AG09309 (cell line): Measurements from ENCODE around the gene SCN11A.
"Not testable (repeated sequence)": the region's sequence is repeated elsewhere in the genome, so short reads cannot be mapped to it uniquely, and the experiment has no call there.

Source experiments
- DNase-seq: peaks from one replicate; pipeline ENCODE4 v3.0.0-alpha.2; 2010; ENCODE audit warnings: low read depth
- H3K4me3 ChIP-seq: 2 replicates; pipeline ENCODE4 v1.5.1; 2011; ENCODE audit warnings: mild to moderate bottlenecking, low read depth, low read length, moderate library complexity; ENCODE audit not compliant: control insufficient read depth
- TF ChIP-seq, protein P1 (sequence below): IDR thresholded peaks from 2 replicates; pipeline ENCODE4 v1.5.1; 2011; ENCODE audit warnings: mild to moderate bottlenecking, low read depth, low read length, inconsistent platforms; ENCODE audit not compliant: insufficient read depth, control insufficient read depth; ENCODE audit errors: missing control alignments

The SCN11A gene

DNA sequence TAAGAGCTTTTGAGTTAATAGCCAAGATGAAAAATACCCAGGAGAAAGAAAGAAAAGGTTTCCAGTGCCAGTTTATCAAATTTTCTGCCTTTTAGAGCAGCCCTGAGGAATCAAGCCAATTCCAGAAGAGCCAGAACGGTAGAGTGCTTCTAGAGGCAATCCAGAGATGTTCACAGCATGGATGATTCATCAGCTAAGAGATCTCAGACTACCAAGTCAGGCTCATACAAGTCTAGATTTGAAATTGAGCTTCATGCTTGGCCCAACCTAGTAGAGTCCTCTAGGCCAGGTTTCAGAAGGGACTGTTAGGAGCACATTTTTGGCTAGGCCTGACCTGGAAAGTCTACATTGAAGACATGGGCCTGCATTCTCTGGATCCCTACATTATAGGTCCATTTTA, 15.5 kb upstream of the SCN11A start:
- TF ChIP-seq, protein P1, sequence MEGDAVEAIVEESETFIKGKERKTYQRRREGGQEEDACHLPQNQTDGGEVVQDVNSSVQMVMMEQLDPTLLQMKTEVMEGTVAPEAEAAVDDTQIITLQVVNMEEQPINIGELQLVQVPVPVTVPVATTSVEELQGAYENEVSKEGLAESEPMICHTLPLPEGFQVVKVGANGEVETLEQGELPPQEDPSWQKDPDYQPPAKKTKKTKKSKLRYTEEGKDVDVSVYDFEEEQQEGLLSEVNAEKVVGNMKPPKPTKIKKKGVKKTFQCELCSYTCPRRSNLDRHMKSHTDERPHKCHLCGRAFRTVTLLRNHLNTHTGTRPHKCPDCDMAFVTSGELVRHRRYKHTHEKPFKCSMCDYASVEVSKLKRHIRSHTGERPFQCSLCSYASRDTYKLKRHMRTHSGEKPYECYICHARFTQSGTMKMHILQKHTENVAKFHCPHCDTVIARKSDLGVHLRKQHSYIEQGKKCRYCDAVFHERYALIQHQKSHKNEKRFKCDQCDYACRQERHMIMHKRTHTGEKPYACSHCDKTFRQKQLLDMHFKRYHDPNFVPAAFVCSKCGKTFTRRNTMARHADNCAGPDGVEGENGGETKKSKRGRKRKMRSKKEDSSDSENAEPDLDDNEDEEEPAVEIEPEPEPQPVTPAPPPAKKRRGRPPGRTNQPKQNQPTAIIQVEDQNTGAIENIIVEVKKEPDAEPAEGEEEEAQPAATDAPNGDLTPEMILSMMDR = no peak
- DNase-seq = no peak
- H3K4me3 ChIP-seq = no peak overlapping the region

DNA sequence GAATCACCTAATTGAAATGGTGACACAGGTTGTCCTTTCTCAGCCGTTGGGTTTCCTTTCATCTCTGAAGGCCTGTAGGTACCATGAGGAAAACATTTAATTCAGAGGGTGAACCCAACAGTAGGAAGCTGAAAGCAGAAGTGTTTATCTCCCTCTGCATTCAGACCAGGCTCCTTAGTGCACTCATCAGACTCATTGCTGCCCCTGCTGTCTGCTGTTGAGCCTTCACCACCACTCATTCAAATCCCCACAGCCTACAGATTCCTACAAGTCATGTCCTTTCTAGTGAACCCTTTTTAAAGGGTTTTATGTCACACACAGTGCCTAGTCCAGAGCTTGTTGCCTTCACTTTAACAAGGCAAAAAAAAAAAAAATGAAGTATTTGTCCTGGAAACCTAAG, 13.5 kb upstream of the SCN11A start:
- H3K4me3 ChIP-seq = no peak overlapping the region
- TF ChIP-seq, protein P1 = peak; percentile 56
- no peak for DNase-seq

DNA sequence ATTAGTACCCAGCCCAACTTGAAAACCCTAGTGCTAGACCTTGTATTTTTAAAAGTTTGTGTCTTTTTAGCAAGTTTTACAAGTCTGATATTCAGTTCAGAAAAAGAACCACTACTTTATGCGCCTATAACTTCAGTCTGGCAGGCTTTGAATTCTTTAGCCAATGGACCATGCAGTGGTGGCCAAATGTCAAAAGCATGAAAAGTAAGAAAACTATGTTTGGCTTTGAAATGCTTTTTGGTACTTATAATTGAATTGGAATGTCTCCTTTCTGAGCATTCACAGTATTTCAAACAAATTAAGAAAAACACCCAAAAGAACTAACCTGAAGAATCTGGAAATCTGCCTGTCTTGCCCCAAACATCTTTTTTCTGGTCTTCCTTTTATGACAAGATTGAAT, 12.9 kb upstream of the SCN11A start:
- peak; percentile 31 for DNase-seq
- no peak overlapping the region for H3K4me3 ChIP-seq
- TF ChIP-seq, protein P1 = no peak

DNA sequence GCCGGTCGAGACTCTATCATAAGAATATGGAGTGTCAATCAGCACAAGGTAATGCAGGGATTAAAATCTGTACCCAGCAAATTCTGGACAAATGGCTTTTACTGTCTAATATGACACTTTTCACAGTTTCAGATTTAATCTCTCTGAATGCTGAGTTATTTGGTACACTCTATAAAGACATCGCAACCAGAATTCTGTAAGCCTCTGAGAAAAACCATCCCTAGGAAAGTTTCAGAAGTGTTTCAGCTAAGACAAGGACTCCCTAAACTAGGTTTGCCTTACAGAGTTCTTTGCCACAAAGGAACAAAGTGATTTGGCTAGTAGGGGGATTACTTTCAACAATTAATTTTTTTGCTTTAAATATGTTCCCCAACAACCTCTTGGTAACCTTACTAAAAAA, 11.4 kb upstream of the SCN11A start:
- TF ChIP-seq, protein P1 = no peak
- no peak overlapping the region for H3K4me3 ChIP-seq
- DNase-seq = no peak

DNA sequence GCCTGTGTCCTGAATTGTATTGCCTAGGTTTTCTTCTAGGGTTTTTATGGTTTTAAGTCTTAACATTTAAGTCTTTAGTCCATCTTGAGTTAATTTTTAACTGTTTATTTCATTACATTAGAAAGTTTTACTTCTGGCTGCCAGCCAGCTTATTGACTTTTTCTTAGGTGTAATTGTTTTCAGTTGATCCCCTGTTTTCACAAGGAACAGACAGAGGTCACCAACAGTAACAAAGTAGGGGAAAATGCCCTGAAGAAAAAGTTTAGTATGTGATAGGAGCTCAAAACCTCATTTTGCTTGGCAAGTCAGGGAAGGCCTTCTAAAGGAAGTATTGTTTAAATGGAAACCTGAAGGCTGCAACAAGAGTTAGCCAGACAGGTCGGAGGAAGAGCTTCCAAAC, 10.4 kb upstream of the SCN11A start:
- TF ChIP-seq, protein P1 = no peak
- H3K4me3 ChIP-seq = no peak overlapping the region
- DNase-seq = no peak

DNA sequence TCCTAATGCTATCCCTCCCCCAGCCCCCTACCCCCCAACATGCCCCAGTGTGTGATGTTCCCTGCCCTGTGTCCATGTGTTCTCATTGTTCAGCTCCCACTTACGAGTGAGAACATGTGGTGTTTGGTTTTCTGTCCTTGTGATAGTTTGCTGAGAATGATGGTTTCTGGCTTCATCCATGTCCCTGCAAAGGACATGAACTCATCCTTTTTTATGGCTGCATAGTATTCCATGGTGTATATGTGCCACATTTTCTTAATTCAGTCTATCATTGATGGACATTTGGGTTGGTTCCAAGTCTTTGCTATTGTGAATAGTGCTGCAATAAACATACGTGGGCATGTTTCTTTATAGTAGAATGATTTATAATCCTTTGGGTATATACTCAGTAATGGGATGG, 9.5 kb upstream of the SCN11A start:
- DNase-seq = not testable (repeated sequence)

DNA sequence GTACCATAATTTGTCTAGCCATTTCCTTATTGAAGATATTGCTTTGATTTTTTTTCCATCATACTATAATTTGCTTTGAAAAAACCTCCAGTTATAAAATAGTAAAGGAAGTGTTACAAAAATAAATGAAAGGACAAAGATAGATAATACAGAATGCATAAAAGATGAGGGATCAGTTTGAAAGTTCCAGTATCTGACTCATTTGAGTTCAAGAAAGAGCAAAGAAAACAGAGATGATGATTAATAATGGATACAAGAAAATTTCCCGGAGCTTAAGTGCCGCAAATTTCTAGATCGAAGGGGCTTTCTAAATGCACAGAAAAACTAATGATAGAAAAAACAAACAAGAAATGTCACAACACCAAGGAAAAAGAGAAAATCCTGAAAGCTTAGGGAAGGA, 4.4 kb upstream of the SCN11A start:
- no peak for DNase-seq
- TF ChIP-seq, protein P1 = no peak
- H3K4me3 ChIP-seq = no peak overlapping the region

More for the DNA sequence above, 9.5 kb upstream of the SCN11A start:
- not testable (repeated sequence) for H3K4me3 ChIP-seq
